ENCODE results near the gene RNGTT. TPM values are rescaled to one million over a fixed set of nuclear protein-coding genes. Genes with fewer than 3 reads are reported as not detected.
"Not testable (repeated sequence)": the region's sequence is repeated elsewhere in the genome, so short reads cannot be mapped to it uniquely, and the experiment has no call there.

The RNGTT gene
- total and polyA plus RNA-seq, 4 donors: 4.1 to 15.5 (median 9.9) TPM

DNA sequence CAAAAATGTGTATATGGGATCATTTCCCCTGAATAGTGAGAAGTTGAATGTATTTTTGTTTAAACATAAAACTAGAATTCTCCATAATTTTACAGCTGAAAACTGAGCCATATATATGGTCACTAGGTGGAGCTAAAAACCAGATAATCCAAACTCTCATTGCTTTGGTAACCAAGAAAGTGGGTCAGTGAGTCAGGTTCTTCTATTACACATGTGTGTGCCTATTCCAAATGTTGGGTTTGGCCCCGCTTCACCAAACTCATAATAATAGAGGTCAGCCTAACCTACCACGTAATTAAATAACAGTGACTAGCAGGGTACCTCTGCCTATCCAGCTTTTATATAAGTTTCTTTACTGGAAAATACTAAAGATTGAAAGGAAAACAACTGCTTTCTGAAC, 19.3 kb upstream of the RNGTT start:
- intact Hi-C loops (cut with DNase I): loop anchor here (2.0 to 10.0 kb wide), 8 partner anchors 52 to 385 kb away; partner anchors contain the start of gene UBE2J1 (in 1 of the 2)
- H3K4me1 ChIP-seq (ENCODE audit: control insufficient read depth in 1 of 2, insufficient read depth in 2 of 2, low read length in 2 of 2): no peaks in the 10 kb centered on the region
- DNase-seq (peak in 1 of 2 donors; percentile 65), ATAC-seq (ENCODE audit: low FRiP score) (peak; percentile 94)
- no peak overlapping the region for H3K27ac ChIP-seq (ENCODE audit: low read depth in 1 of 2, low read length in 2 of 2)
- H3K9me3 ChIP-seq (ENCODE audit: control insufficient read depth, low read length): no peaks in the 10 kb centered on the region
- 0 to 1% methylated on average over 2 of the region's 2 CpGs for WGBS, 2 donors
- no peaks in the 10 kb centered on the region for H3K27me3 ChIP-seq (ENCODE audit: control insufficient read depth in 1 of 2, insufficient read depth in 2 of 2, low read length in 1 of 2)
- no peak overlapping the region for H3K4me3 ChIP-seq (ENCODE audit: low read length in 2 of 2)
- no peaks in the 10 kb centered on the region for H3K36me3 ChIP-seq (ENCODE audit: control insufficient read depth in 1 of 2, insufficient read depth in 2 of 2, low read length in 1 of 2)

DNA sequence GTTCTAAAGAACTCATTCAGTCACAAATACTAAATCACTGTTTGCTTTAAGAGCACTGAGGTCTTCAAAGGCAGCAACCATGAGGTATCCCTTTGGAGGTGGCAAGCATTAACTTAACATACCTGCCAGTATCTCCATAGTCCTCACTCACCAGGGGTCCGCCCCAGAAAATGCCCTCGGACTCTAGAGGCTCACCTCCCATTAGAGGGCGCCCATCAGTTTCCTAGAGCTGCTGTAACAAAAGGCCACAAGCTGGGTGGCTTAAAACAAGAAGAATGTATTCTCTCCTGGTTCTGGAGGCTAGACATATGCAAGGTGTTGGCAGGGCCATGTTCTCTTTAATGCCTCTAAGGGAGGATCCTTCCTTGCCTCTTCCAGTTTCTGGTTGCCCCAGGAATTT, 12.0 kb upstream of the RNGTT start:
- no peak overlapping the region for H3K4me3 ChIP-seq (ENCODE audit: low read length in 2 of 2)
- no peak for ATAC-seq (ENCODE audit: low FRiP score)
- H3K27me3 ChIP-seq (ENCODE audit: control insufficient read depth in 1 of 2, insufficient read depth in 2 of 2, low read length in 1 of 2): no peaks in the 10 kb centered on the region
- no peaks in the 10 kb centered on the region for H3K36me3 ChIP-seq (ENCODE audit: control insufficient read depth in 1 of 2, insufficient read depth in 2 of 2, low read length in 1 of 2)
- WGBS, 2 donors: 67 to 75% methylated on average over 3 of the region's 3 CpGs
- H3K9me3 ChIP-seq (ENCODE audit: control insufficient read depth, low read length): no peaks in the 10 kb centered on the region
- H3K27ac ChIP-seq (ENCODE audit: low read depth in 1 of 2, low read length in 2 of 2): no peak overlapping the region
- no peak for DNase-seq
- intact Hi-C loops (cut with DNase I): no loop called here
- H3K4me1 ChIP-seq (ENCODE audit: control insufficient read depth in 1 of 2, insufficient read depth in 2 of 2, low read length in 2 of 2): no peaks in the 10 kb centered on the region

DNA sequence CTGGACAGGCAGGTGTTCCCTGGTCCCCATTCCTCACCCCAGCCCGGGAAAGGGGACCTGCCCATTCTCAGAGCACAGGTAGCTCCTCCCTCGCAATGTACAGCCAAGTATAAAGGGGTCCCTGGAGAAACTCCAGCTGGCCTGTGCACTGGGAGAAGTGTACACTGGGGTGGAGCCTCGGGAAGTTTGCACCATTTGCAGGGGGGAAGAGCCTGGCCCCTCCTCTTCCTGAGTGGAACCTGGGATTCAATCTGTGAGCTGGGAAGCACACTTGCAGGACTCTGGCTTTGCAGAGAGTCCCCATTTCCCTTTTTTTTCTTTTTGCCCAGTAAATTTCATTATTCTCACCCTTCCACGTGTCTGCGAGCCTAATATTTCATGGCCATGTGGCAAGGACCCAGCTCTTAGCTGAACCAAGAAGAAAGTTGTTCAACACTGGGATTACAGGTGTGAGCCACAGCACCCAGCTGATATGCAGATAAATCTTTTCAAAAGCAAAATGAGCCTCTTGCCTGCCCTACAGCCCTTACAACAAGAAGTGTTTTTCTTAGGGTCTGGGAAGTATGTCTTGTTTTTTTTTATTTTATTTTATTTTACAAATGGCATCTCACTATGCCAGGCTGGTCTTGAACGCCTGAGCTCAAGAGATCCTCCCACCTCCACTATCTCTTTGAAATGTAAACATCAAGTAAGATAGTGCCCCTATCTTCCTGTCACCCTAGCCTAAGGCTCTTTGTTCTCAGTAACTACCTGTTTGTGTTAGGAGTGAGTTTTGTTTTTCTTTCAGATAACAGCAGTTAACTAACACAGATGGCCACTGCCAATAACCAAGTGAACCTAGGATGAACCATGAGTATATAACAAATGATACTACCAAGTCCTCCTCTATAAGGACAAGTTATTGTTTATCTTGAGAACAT, 9.3 kb upstream of the RNGTT start:
- H3K9me3 ChIP-seq (ENCODE audit: control insufficient read depth, low read length): no peaks in the 10 kb centered on the region
- no peaks in the 10 kb centered on the region for H3K27me3 ChIP-seq (ENCODE audit: control insufficient read depth in 1 of 2, insufficient read depth in 2 of 2, low read length in 1 of 2)
- intact Hi-C loops (cut with DNase I): no loop called here
- WGBS, 2 donors: 52 to 53% methylated on average over 6 of the region's 6 CpGs
- no peaks in the 10 kb centered on the region for H3K4me1 ChIP-seq (ENCODE audit: control insufficient read depth in 1 of 2, insufficient read depth in 2 of 2, low read length in 2 of 2)
- no peaks in the 10 kb centered on the region for H3K36me3 ChIP-seq (ENCODE audit: control insufficient read depth in 1 of 2, insufficient read depth in 2 of 2, low read length in 1 of 2)
- H3K4me3 ChIP-seq (ENCODE audit: low read length in 2 of 2): no peak overlapping the region
- no peak overlapping the region for H3K27ac ChIP-seq (ENCODE audit: low read depth in 1 of 2, low read length in 2 of 2)
- no peak for DNase-seq
- ATAC-seq (ENCODE audit: low FRiP score): no peak

DNA sequence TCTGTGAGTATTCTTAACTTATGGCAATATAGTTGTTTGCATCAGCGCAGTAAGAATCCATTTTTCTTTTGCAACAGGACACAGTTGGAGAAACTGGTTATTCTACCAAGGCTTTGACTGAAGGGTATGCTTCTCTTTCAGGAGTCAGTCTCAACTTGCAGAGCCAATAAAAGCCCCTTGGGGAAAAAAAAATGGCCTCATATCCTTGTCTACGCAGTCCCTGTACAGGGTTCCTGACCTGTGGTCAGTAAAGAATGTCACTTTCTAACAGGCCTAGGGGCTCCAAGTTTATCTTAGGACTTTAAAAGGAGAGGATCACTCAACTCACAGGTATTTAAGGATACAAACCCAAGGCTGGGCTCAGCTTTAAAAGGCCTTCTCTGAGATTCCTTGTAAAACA, 6.9 kb upstream of the RNGTT start:
- DNase-seq: no peak
- no peaks in the 10 kb centered on the region for H3K27me3 ChIP-seq (ENCODE audit: control insufficient read depth in 1 of 2, insufficient read depth in 2 of 2, low read length in 1 of 2)
- H3K27ac ChIP-seq (ENCODE audit: low read depth in 1 of 2, low read length in 2 of 2): no peak overlapping the region
- no peaks in the 10 kb centered on the region for H3K36me3 ChIP-seq (ENCODE audit: control insufficient read depth in 1 of 2, insufficient read depth in 2 of 2, low read length in 1 of 2)
- H3K4me3 ChIP-seq (ENCODE audit: low read length in 2 of 2): no peak overlapping the region
- ATAC-seq (ENCODE audit: low FRiP score): no peak
- intact Hi-C loops (cut with DNase I): no loop called here
- WGBS, 2 donors: 93 to 96% methylated on average over 2 of the region's 2 CpGs
- no peaks in the 10 kb centered on the region for H3K9me3 ChIP-seq (ENCODE audit: control insufficient read depth, low read length)
- H3K4me1 ChIP-seq (ENCODE audit: control insufficient read depth in 1 of 2, insufficient read depth in 2 of 2, low read length in 2 of 2): no peaks in the 10 kb centered on the region

DNA sequence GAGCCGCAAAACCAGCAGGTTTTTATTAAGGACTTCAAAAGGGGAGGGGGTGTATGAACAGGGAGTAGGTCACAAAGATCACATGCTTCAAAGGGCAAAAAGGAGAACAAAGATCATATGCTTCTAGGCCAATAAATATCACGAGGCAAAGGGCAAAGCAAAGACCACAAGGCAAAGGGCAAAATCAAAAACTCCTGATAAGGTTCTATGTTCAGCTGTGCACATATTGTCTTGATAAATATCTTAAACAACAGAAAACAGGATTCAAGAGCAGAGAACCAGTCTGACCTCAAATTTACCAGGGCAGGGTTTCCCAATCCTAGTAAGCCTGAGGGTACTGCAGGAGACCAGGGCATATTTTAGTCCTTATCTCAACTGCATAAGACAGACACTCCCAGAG, 5.8 kb upstream of the RNGTT start:
- ATAC-seq (ENCODE audit: low FRiP score); H3K9me3 ChIP-seq (ENCODE audit: control insufficient read depth, low read length); H3K27me3 ChIP-seq (ENCODE audit: control insufficient read depth in 1 of 2, insufficient read depth in 2 of 2, low read length in 1 of 2); H3K4me3 ChIP-seq (ENCODE audit: low read length in 2 of 2); H3K27ac ChIP-seq (ENCODE audit: low read depth in 1 of 2, low read length in 2 of 2); H3K4me1 ChIP-seq (ENCODE audit: control insufficient read depth in 1 of 2, insufficient read depth in 2 of 2, low read length in 2 of 2); DNase-seq; H3K36me3 ChIP-seq (ENCODE audit: control insufficient read depth in 1 of 2, insufficient read depth in 2 of 2, low read length in 1 of 2); intact Hi-C loops (cut with DNase I): not testable (repeated sequence)
- 93 to 95% methylated on average over 2 of the region's 2 CpGs for WGBS, 2 donors

DNA sequence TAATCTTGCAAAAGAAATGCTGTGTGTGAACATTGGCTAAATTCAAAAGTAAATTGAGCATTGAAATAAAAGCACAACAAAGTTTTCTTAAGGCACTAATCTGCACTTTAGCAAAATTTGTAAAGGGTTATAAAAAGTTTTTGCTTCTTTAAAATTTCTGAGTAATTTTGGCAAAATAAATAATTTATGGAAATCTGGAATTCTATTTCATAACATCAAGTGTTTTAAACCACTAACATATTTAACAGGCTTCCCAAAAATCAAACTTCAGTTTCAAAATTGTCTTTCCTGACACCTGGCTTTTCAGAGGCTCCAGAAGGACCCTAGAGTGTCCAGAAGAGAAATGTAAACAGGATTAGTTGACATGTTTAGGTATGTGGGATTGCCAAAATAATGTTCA, 4.5 kb upstream of the RNGTT start:
- Histone ChIP-seq H3K27me3 (ENCODE audit: control insufficient read depth in 1 of 2, insufficient read depth in 2 of 2, low read length in 1 of 2) (no peaks in the 10 kb centered on the region), H3K4me1 (ENCODE audit: control insufficient read depth in 1 of 2, insufficient read depth in 2 of 2, low read length in 2 of 2) (no peaks in the 10 kb centered on the region), H3K9me3 (ENCODE audit: control insufficient read depth, low read length) (no peaks in the 10 kb centered on the region), H3K27ac (ENCODE audit: low read depth in 1 of 2, low read length in 2 of 2) (no peak overlapping the region), H3K4me3 (ENCODE audit: low read length in 2 of 2) (no peak overlapping the region), H3K36me3 (ENCODE audit: control insufficient read depth in 1 of 2, insufficient read depth in 2 of 2, low read length in 1 of 2) (no peaks in the 10 kb centered on the region)
- ATAC-seq (ENCODE audit: low FRiP score): no peak
- no peak for DNase-seq
- intact Hi-C loops (cut with DNase I): no loop called here

DNA sequence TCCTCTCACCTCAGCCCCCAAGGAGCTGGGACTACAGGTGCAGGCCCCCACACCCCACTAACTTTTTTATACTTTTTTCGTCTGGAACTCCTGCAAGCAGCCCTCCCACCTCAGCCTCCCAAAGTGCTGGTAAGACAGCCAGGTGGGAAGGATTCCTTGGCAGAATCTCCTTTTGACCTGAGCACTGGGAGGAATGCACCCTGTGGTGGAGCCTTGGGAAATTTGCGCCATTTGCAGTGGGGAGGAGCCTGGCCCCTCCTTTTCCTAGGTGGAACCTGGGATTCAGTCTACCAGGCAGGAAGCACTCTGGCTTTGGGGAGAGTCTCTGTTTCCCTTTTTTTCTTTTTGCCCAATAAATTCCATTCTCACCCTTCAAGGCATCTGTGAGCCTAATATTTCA, 2.3 kb upstream of the RNGTT start:
- intact Hi-C loops (cut with DNase I): no loop called here
- no peak for ATAC-seq (ENCODE audit: low FRiP score)
- WGBS, 2 donors: 87 to 88% methylated on average over 2 of the region's 2 CpGs
- no peaks in the 10 kb centered on the region for H3K4me1 ChIP-seq (ENCODE audit: control insufficient read depth in 1 of 2, insufficient read depth in 2 of 2, low read length in 2 of 2)
- H3K27me3 ChIP-seq (ENCODE audit: control insufficient read depth in 1 of 2, insufficient read depth in 2 of 2, low read length in 1 of 2): no peaks in the 10 kb centered on the region
- H3K9me3 ChIP-seq (ENCODE audit: control insufficient read depth, low read length): no peaks in the 10 kb centered on the region
- DNase-seq: no peak
- no peaks in the 10 kb centered on the region for H3K36me3 ChIP-seq (ENCODE audit: control insufficient read depth in 1 of 2, insufficient read depth in 2 of 2, low read length in 1 of 2)
- H3K4me3 ChIP-seq (ENCODE audit: low read length in 2 of 2): no peak overlapping the region
- H3K27ac ChIP-seq (ENCODE audit: low read depth in 1 of 2, low read length in 2 of 2): no peak overlapping the region

DNA sequence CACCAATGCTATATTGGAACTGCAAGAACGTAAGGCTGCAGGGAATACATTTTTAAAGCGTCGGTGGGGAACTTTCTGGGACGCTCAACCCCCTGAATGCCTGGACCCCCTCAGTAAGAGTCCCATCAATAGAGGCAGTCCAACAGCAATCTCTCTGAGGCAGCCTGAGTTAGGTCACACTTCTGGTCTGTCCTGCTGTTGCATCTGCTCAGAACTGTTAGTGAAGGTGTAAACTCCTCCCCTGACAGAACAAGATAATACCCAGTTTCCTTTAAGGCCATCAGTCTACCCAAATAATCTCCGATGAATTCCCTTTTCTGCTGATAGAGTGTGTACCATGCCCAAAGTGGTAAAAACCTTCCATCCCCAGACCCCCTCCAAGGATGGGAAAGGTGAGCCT, 1.1 kb upstream of the RNGTT start:
- Histone ChIP-seq H3K4me1 (ENCODE audit: control insufficient read depth in 1 of 2, insufficient read depth in 2 of 2, low read length in 2 of 2) (no peaks in the 10 kb centered on the region), H3K4me3 (ENCODE audit: low read length in 2 of 2) (peak overlapping the region; percentile 48 to 77), H3K36me3 (ENCODE audit: control insufficient read depth in 1 of 2, insufficient read depth in 2 of 2, low read length in 1 of 2) (no peaks in the 10 kb centered on the region), H3K27me3 (ENCODE audit: control insufficient read depth in 1 of 2, insufficient read depth in 2 of 2, low read length in 1 of 2) (no peaks in the 10 kb centered on the region), H3K27ac (ENCODE audit: low read depth in 1 of 2, low read length in 2 of 2) (no peak overlapping the region), H3K9me3 (ENCODE audit: control insufficient read depth, low read length) (no peaks in the 10 kb centered on the region)
- DNase-seq: no peak
- 52 to 60% methylated on average over 5 of the region's 5 CpGs for WGBS, 2 donors
- intact Hi-C loops (cut with DNase I): no loop called here
- no peak for ATAC-seq (ENCODE audit: low FRiP score)

DNA sequence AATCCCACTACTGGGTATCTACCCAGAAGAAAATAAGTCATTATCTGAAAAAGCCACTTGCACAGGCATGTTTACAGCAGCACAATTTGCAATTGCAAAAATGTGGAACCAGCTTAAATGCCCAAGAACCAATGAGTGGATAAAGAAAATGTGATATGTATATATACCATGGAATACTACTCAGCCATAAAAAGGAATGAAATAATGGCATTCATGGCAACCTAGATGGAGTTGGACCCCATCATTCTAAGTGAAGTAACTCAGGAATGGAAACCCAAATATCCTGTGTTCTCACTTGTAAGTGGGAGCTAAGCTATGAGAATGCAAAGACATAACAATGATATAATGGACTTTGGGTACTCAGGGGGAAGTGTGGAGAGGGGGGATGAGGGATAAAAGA, 4.6 kb downstream of the RNGTT start:
- Histone ChIP-seq H3K27ac (ENCODE audit: low read depth in 1 of 2, low read length in 2 of 2) (no peak overlapping the region), H3K4me1 (ENCODE audit: control insufficient read depth in 1 of 2, insufficient read depth in 2 of 2, low read length in 2 of 2) (no peaks in the 10 kb centered on the region), H3K9me3 (ENCODE audit: control insufficient read depth, low read length) (no peaks in the 10 kb centered on the region), H3K4me3 (ENCODE audit: low read length in 2 of 2) (no peak overlapping the region), H3K27me3 (ENCODE audit: control insufficient read depth in 1 of 2, insufficient read depth in 2 of 2, low read length in 1 of 2) (no peaks in the 10 kb centered on the region), H3K36me3 (ENCODE audit: control insufficient read depth in 1 of 2, insufficient read depth in 2 of 2, low read length in 1 of 2) (no peaks in the 10 kb centered on the region)
- ATAC-seq (ENCODE audit: low FRiP score): no peak
- DNase-seq: no peak
- intact Hi-C loops (cut with DNase I): no loop called here

Measured in aorta (tissue), 5 donors.